Panc1 (cell line): ENCODE measurements around the gene RABGGTA. TPM values are rescaled to one million over a fixed set of nuclear protein-coding genes. Genes with fewer than 3 reads are reported as not detected.

Experiments used
- ATAC-seq: fragments of 200-7000 bp; cut with Tn5 transposase; 2 replicates; pipeline ENCODE4 v1.9.1; 2020; ENCODE audit warnings: mild to moderate bottlenecking, moderate library complexity
- BruUV-seq: library from RNA; stranded (reverse); fragments of 400-500 nt; replicated peaks from 2 replicates; lab custom pipeline; 2021; lab: Mats Ljungman, UMichigan
- CTCF ChIA-PET: fragments of 300-600 bp; sonication (Branson Sonifier 250); formaldehyde crosslinking; loops from one replicate; lab custom pipeline; 2022; ENCODE audit warnings: antibody characterized with exemption; lab: Charles Lee
- POLR2A ChIA-PET: fragments of 300-600 bp; sonication (Branson Sonifier 250); formaldehyde crosslinking; loops from one replicate; lab custom pipeline; 2022; ENCODE audit warnings: antibody characterized with exemption; lab: Charles Lee
- DNase-seq: peaks from one replicate; pipeline ENCODE4 v3.0.0-alpha.2; 2010; ENCODE audit warnings: low read depth, low spot score
- H3K27ac ChIP-seq: 2 replicates; pipeline ENCODE4 v1.5.1; 2011; ENCODE audit warnings: mild to moderate bottlenecking, low read length, inconsistent platforms
- H3K27me3 ChIP-seq: fragments of 200-500 bp; sonication (Bioruptor generic); 2 replicates; pipeline ENCODE4 v1.6.0; 2014; ENCODE audit warnings: low read length, inconsistent platforms; ENCODE audit not compliant: control insufficient read depth, insufficient read depth
- H3K36me3 ChIP-seq: fragments of 200-500 bp; sonication (Bioruptor generic); 2 replicates; pipeline ENCODE4 v1.5.1; 2014; ENCODE audit warnings: inconsistent platforms, mild to moderate bottlenecking, low read length, moderate library complexity; ENCODE audit not compliant: control insufficient read depth, insufficient read depth
- H3K4me1 ChIP-seq: 2 replicates; pipeline ENCODE4 v1.5.1; 2011; ENCODE audit warnings: inconsistent platforms, mild to moderate bottlenecking, low read length, moderate library complexity; ENCODE audit not compliant: control insufficient read depth, insufficient read depth
- H3K4me3 ChIP-seq, 2 experiments: 2 replicates each; pipeline ENCODE4 v1.5.1; 2011 to 2012; ENCODE audit warnings: low read depth in 2 of 2, low read length in 2 of 2, mild to moderate bottlenecking in 2 of 2, inconsistent platforms in 1 of 2, moderate library complexity in 1 of 2
- H3K9me3 ChIP-seq: fragments of 200-500 bp; sonication (Bioruptor generic); 2 replicates; pipeline ENCODE4 v1.5.1; 2014; ENCODE audit warnings: low read depth, mild to moderate bottlenecking, inconsistent platforms, low read length, moderate library complexity; ENCODE audit not compliant: control insufficient read depth, insufficient read depth
- POLR2AphosphoS5 ChIP-seq: IDR thresholded peaks from 2 replicates; pipeline ENCODE4 v1.6.1; 2012; ENCODE audit warnings: mild to moderate bottlenecking, low read depth, low read length, moderate library complexity
- REST ChIP-seq, 2 experiments: IDR thresholded peaks; 2 replicates each; pipeline ENCODE4 v1.6.1; 2011 to 2012; ENCODE audit warnings: low read depth in 2 of 2, control low read depth in 1 of 2, low read length in 1 of 2, mild to moderate bottlenecking in 1 of 2, moderate library complexity in 1 of 2; ENCODE audit not compliant: insufficient read depth in 1 of 2
- SIN3A ChIP-seq: IDR thresholded peaks from 2 replicates; pipeline ENCODE4 v1.6.1; 2012; ENCODE audit warnings: low read depth, mild to moderate bottlenecking, low read length, moderate library complexity, borderline replicate concordance; ENCODE audit not compliant: insufficient read depth
- TCF7L2 ChIP-seq: IDR thresholded peaks from 2 replicates; pipeline ENCODE4 v1.6.1; 2011; ENCODE audit warnings: mild to moderate bottlenecking, low read depth, low read length, inconsistent platforms
- in situ Hi-C: cut with HindIII; loops from 2 replicates; pipeline ENCODE4 v1.10.0; 2016; ENCODE audit warnings: low sequenced_read_pairs, low pct_unique_long_range_greater_than_20kb
- intact Hi-C: fragments of 100-400 bp; cut with micrococcal nuclease; formaldehyde crosslinking; loops from one replicate; pipeline ENCODE4 v1.10.0; 2022; ENCODE audit not compliant: unreplicated experiment
- total RNA-seq: library from RNA; stranded (reverse); gene quantifications from one replicate; pipeline ENCODE4 v1.2.1, GENCODE V29; 2021; ENCODE audit not compliant: unreplicated experiment
- TF ChIP-seq, protein P1 (sequence below): fragments of 450-650 bp; IDR thresholded peaks from 2 replicates; pipeline ENCODE4 v1.5.1; 2017; ENCODE audit warnings: mild to moderate bottlenecking

Gene RABGGTA
- total RNA-seq, 1 experiment from 2014 or later: 30.9 TPM

GRCh38 chr14:24277071-24277470 is 5.7 kb upstream of the RABGGTA start:
- in situ Hi-C loops (no loop called here), intact Hi-C loops (no loop called here)
- DNase-seq: no peak
- no TSS peak for BruUV-seq
- no peaks in the 10 kb centered on the region for H3K9me3 ChIP-seq
- ChIA-PET CTCF (no interaction called here), POLR2A (interaction anchor here (0.6 kb wide), 1 partner anchor 33 kb away, joined by 6 read pairs; no protein-coding TSS in a partner anchor)
- H3K27ac ChIP-seq: no peak overlapping the region
- TF ChIP-seq REST (IDR thresholded peaks at IDR 0.05; ENCODE audit: insufficient read depth in 1 of 2, low read depth in 2 of 2, low read length in 1 of 2): no peak
- TF ChIP-seq, protein P1, sequence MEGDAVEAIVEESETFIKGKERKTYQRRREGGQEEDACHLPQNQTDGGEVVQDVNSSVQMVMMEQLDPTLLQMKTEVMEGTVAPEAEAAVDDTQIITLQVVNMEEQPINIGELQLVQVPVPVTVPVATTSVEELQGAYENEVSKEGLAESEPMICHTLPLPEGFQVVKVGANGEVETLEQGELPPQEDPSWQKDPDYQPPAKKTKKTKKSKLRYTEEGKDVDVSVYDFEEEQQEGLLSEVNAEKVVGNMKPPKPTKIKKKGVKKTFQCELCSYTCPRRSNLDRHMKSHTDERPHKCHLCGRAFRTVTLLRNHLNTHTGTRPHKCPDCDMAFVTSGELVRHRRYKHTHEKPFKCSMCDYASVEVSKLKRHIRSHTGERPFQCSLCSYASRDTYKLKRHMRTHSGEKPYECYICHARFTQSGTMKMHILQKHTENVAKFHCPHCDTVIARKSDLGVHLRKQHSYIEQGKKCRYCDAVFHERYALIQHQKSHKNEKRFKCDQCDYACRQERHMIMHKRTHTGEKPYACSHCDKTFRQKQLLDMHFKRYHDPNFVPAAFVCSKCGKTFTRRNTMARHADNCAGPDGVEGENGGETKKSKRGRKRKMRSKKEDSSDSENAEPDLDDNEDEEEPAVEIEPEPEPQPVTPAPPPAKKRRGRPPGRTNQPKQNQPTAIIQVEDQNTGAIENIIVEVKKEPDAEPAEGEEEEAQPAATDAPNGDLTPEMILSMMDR: no peak
- no peak for TF ChIP-seq POLR2AphosphoS5
- no peak for TF ChIP-seq SIN3A
- no peak for TF ChIP-seq TCF7L2
- H3K4me3 ChIP-seq: no peak overlapping the region
- no peaks in the 10 kb centered on the region for H3K36me3 ChIP-seq
- ATAC-seq: no peak
- H3K4me1 ChIP-seq: no peaks in the 10 kb centered on the region
- H3K27me3 ChIP-seq: no peaks in the 10 kb centered on the region

- CTCF ChIA-PET: no interaction called here
- Histone ChIP-seq H3K4me3 (no peak overlapping the region), H3K36me3 (no peaks in the 10 kb centered on the region), H3K9me3 (no peaks in the 10 kb centered on the region), H3K27me3 (no peaks in the 10 kb centered on the region), H3K4me1 (peaks cover 3% of the 10 kb centered on the region; the same call in 1 of the 2 replicates), H3K27ac (no peak overlapping the region)
- POLR2A ChIA-PET: no interaction called here
- no TSS peak for BruUV-seq
- DNase-seq: no peak
- intact Hi-C loops (no loop called here), in situ Hi-C loops (no loop called here)
- no peak for ATAC-seq
- no peak for TF ChIP-seq REST (IDR thresholded peaks at IDR 0.05; ENCODE audit: insufficient read depth in 1 of 2, low read depth in 2 of 2, low read length in 1 of 2)
- no peak for TF ChIP-seq SIN3A
- TF ChIP-seq, protein P1: no peak
- no peak for TF ChIP-seq POLR2AphosphoS5
- no peak for TF ChIP-seq TCF7L2
Measured at GRCh38 chr14:24274101-24274543, 2.7 kb upstream of the RABGGTA start.
